ENCODE data around the gene NMNAT2.
A peak's percentile ranks its signal among the peaks of the same experiment; 100 is the strongest.

Gene NMNAT2

GRCh38 chr1:183223467-183223866 lies 194.7 kb downstream of the NMNAT2 start:
- Histone ChIP-seq H3K27me3 (no peaks in the 10 kb centered on the region), H3K4me3 (no peak overlapping the region), H3K9me3 (no peaks in the 10 kb centered on the region), H3K36me3 (no peaks in the 10 kb centered on the region), H3K4me1 (peaks cover 0 to 14% (median 11%) of the 10 kb centered on the region in 4 donors), H3K27ac (no peak overlapping the region)
- DNase-seq: no peak
- intact Hi-C loops (cut with DNase I; ENCODE audit: low total_unique reads): loop anchor here (10.0 kb wide), 1 partner anchor 199 kb away; the partner anchor contains the start of gene LAMC1
- TF ChIP-seq, protein P1, sequence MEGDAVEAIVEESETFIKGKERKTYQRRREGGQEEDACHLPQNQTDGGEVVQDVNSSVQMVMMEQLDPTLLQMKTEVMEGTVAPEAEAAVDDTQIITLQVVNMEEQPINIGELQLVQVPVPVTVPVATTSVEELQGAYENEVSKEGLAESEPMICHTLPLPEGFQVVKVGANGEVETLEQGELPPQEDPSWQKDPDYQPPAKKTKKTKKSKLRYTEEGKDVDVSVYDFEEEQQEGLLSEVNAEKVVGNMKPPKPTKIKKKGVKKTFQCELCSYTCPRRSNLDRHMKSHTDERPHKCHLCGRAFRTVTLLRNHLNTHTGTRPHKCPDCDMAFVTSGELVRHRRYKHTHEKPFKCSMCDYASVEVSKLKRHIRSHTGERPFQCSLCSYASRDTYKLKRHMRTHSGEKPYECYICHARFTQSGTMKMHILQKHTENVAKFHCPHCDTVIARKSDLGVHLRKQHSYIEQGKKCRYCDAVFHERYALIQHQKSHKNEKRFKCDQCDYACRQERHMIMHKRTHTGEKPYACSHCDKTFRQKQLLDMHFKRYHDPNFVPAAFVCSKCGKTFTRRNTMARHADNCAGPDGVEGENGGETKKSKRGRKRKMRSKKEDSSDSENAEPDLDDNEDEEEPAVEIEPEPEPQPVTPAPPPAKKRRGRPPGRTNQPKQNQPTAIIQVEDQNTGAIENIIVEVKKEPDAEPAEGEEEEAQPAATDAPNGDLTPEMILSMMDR (IDR thresholded peaks at IDR 0.05): no peak

GRCh38 chr1:183222909-183223308 lies 195.3 kb downstream of the NMNAT2 start:
- no peaks in the 10 kb centered on the region for H3K27me3 ChIP-seq
- no peak for DNase-seq
- H3K9me3 ChIP-seq: no peaks in the 10 kb centered on the region
- H3K4me1 ChIP-seq: peaks cover 0 to 19% (median 16%) of the 10 kb centered on the region in 4 donors
- H3K4me3 ChIP-seq: no peak overlapping the region
- H3K27ac ChIP-seq: no peak overlapping the region
- TF ChIP-seq, protein P1 (IDR thresholded peaks at IDR 0.05): no peak
- intact Hi-C loops (cut with DNase I; ENCODE audit: low total_unique reads): loop anchor here (10.0 kb wide), 1 partner anchor 198 kb away; the partner anchor contains the start of gene LAMC1
- no peaks in the 10 kb centered on the region for H3K36me3 ChIP-seq

DNA sequence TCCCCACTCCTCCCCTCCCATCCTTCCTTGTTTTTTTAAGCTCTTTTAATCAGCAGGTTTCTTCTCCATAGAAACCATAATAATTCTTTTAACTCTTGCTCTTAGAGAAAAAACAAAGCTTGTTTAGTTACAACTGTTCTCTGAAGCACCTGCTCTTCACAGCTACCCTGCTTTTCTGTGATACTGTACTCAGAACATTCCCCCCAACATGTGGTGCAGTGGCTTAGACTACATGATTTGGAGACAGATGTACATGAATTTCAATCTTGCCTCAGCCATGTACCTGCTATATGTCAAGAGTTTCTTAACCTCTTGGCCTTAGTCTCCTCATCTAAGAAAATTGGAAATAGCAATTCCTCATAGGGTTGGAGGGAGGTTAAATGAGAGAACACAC lies 198.6 kb downstream of the NMNAT2 start:
- TF ChIP-seq, protein P1 (IDR thresholded peaks at IDR 0.05): no peak
- Histone ChIP-seq H3K27me3 (no peaks in the 10 kb centered on the region), H3K4me1 (peaks cover 0 to 37% (median 28%) of the 10 kb centered on the region in 4 donors), H3K9me3 (no peaks in the 10 kb centered on the region), H3K27ac (peak overlapping the region; percentile 79 to 81), H3K4me3 (no peak overlapping the region), H3K36me3 (no peaks in the 10 kb centered on the region)
- DNase-seq: no peak
- intact Hi-C loops (cut with DNase I; ENCODE audit: low total_unique reads): loop anchor here (10.0 kb wide), 1 partner anchor 195 kb away; the partner anchor contains the start of gene LAMC1

DNA sequence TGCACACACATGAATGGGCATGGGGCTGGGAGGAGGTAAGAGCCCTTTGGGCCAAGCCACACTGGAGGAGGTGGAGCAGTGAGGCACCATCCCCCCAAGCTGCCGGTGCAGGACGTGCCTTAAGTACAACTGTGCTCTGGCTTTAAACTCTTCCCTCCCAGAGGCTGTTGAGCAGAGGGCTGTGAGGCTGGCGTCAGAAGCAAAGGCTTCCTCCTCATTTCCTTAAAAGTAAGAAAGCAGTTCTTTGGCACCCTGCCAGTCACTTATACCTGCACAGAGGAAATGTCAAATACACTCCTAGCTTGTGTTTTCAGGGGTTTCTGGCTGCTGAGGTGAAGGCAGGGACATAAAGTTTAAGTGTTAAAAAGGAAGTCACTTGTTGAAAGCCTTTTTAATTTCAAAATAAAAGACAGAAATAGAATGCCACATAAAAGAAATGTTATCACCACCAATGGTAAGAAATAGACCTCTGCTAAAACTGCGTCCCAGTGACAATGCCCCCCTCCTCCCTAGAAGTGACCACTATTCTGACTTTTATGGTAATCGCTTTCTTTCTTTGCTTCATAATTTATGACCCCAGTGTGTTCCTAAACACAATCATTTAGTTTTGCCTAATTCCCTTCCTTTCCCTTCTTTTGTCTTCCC lies 199.1 kb downstream of the NMNAT2 start:
- Histone ChIP-seq H3K27me3 (no peaks in the 10 kb centered on the region), H3K9me3 (no peaks in the 10 kb centered on the region), H3K4me1 (peaks cover 0 to 37% (median 28%) of the 10 kb centered on the region in 4 donors), H3K27ac (peak overlapping the region; percentile 79 to 81), H3K36me3 (no peaks in the 10 kb centered on the region), H3K4me3 (no peak overlapping the region)
- TF ChIP-seq, protein P1 (IDR thresholded peaks at IDR 0.05): no peak
- peak; percentile 54 to 88 for DNase-seq
- intact Hi-C loops (cut with DNase I; ENCODE audit: low total_unique reads): no loop called here

DNA sequence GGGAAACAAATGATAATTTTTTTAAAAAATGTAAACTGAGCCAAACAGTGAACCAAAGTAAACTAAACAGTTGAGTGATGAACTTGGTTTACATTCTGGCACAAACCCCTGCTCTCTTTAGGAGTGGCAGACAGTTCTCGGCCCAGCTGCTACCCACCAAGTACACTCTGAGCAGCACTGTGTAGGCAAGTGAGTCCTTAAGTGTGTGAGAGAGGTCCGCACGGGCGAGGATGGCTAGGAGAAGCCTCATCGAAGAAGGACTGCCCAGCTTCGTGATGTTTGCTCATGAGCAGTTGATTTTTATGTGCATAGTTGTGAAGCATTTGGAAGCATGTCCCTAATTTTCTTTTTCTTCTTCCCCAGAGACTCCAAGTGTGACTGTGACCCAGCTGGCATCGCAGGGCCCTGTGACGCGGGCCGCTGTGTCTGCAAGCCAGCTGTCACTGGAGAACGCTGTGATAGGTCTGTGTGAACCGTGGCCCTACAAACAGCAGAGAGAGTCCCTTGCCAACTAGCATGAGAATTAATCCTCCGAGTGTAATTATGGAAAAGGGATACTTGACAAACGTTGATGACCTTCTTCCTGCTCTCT lies 200.1 kb downstream of the NMNAT2 start:
- Histone ChIP-seq H3K27ac (peak overlapping the region; percentile 79 to 81), H3K4me3 (no peak overlapping the region), H3K9me3 (no peaks in the 10 kb centered on the region), H3K27me3 (no peaks in the 10 kb centered on the region), H3K4me1 (peaks cover 0 to 37% (median 28%) of the 10 kb centered on the region in 4 donors), H3K36me3 (no peaks in the 10 kb centered on the region)
- peak; percentile 52 to 91 for DNase-seq
- intact Hi-C loops (cut with DNase I; ENCODE audit: low total_unique reads): no loop called here
- TF ChIP-seq, protein P1 (IDR thresholded peaks at IDR 0.05): no peak

All from tibial artery (tissue), 4 donors.